Fibroblast of pulmonary artery (primary cell): ENCODE results near the gene SRCAP.

Experiments
- DNase-seq: peaks from one replicate; pipeline ENCODE4 v3.0.0-alpha.2; 2010; ENCODE audit warnings: low read depth
- H3K4me3 ChIP-seq: replicated peaks from 2 replicates; pipeline ENCODE4 v1.5.1; 2011; ENCODE audit warnings: low read depth, mild to moderate bottlenecking, control low read depth, low read length, moderate library complexity
- TF ChIP-seq, protein P1 (sequence below): IDR thresholded peaks from 2 replicates; pipeline ENCODE4 v1.5.1; 2011; ENCODE audit warnings: mild to moderate bottlenecking, control low read depth, low read length, inconsistent platforms; ENCODE audit errors: missing control alignments

Gene SRCAP

DNA sequence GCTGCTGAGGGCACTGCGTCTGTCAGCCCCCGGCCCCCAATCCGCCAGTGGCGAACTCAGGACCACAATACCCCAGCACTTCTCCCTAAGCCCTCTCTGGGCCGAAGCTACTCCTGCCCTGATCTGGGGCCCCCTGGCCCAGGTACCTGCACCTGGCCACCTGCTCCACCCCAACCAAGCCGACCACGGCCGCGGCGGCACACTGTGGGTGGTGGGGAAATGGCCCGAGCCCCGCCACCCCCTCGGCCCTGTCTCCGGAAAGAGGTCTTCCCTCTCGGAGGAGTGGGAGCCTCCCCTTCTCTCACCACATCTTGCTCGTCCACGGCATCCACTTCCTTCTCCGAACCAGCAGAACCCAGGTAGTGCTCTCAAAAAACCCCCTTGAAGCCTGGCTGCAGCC lies 44.1 kb upstream of the SRCAP start:
- TF ChIP-seq, protein P1, sequence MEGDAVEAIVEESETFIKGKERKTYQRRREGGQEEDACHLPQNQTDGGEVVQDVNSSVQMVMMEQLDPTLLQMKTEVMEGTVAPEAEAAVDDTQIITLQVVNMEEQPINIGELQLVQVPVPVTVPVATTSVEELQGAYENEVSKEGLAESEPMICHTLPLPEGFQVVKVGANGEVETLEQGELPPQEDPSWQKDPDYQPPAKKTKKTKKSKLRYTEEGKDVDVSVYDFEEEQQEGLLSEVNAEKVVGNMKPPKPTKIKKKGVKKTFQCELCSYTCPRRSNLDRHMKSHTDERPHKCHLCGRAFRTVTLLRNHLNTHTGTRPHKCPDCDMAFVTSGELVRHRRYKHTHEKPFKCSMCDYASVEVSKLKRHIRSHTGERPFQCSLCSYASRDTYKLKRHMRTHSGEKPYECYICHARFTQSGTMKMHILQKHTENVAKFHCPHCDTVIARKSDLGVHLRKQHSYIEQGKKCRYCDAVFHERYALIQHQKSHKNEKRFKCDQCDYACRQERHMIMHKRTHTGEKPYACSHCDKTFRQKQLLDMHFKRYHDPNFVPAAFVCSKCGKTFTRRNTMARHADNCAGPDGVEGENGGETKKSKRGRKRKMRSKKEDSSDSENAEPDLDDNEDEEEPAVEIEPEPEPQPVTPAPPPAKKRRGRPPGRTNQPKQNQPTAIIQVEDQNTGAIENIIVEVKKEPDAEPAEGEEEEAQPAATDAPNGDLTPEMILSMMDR = no peak
- DNase-seq = no peak
- no peak overlapping the region for H3K4me3 ChIP-seq

DNA sequence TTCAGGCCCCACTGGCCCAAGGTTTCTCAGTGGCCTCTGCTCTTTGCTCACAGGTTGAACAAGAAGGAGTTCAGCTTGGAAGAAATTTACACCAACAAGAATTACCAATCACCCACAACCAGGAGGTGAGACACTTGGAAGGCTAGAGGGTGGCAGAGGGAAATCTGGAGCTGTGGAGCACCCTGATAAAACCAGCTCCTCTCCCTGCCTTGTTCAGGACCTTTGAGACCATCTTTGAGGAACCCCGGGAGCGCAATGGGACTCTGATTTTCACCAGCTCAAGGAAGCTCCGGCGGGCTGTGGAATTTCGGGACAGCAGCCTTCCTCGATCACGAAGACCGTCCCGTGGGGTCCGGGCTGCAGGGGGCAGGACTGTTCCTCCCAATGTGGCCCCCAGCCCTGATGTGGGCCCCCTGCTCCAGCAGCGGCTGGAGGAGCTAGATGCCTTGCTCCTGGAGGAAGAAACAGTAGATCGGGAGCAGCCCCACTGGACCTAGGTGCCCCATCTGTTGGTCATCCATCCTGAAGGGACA lies 43.1 kb upstream of the SRCAP start:
- TF ChIP-seq, protein P1 = no peak
- DNase-seq = no peak
- no peak overlapping the region for H3K4me3 ChIP-seq

DNA sequence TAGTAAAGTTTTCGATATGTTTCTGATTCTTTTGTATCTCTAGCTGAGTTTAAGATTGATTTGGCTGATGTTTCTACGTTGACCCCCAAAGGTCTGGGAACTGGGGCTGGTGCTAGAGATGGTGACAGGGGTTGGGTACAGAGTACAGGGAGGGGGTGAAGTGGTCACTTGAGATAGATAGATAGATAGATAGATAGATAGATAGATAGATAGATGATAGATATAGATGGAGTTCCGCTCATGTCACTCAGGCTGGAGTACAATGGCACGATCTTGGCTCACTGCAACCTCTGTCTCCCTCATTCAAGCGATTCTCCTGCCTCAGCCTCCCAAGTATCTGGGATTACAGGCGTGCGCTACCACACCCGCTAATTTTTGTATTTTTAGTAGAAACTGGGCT lies 42.6 kb upstream of the SRCAP start:
- no peak for DNase-seq
- no peak overlapping the region for H3K4me3 ChIP-seq
- TF ChIP-seq, protein P1 = no peak

DNA sequence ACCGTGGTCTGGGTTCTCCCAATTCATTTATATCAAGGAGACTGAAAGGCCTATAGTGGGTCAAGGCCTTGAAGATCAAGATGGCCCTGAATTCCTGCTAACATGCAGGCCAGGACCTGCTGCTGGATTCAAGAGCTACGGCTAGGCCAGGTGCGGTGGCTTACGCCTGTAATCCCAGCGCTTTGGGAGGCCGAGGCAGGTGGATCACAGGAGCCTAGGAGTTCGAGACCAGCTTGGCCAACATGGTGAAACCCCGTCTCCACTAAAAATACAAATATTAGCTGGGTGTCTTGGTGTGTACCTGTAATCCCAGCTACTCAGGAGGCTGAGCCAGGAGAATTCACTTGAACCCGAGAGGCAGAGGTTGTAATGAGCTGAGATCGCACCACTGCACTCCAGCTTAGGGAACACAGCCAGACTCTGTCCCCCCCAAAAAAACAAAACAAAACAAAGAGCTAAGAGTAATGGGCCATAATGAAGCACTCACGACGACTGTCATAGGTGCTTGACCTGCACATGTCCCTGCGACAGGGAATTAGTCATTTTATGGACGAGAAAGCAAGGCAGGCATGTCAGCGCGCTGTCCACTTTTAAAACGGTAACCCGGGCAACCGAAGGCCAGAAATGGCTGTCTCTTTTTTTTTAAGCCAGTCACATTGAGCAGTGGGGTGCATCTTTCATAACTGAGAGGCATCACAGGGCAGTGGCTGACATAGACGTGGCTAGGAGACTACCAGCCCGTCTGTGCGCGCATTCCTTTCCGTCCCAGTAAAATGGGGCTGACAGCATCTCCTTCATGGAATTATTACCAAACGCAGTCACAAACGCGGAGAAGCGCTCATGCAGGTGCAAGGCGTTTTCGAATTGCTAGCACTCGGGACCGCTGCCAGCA lies 41.8 kb upstream of the SRCAP start:
- H3K4me3 ChIP-seq = peak overlapping the region; percentile 55
- DNase-seq = no peak
- TF ChIP-seq, protein P1 = no peak

DNA sequence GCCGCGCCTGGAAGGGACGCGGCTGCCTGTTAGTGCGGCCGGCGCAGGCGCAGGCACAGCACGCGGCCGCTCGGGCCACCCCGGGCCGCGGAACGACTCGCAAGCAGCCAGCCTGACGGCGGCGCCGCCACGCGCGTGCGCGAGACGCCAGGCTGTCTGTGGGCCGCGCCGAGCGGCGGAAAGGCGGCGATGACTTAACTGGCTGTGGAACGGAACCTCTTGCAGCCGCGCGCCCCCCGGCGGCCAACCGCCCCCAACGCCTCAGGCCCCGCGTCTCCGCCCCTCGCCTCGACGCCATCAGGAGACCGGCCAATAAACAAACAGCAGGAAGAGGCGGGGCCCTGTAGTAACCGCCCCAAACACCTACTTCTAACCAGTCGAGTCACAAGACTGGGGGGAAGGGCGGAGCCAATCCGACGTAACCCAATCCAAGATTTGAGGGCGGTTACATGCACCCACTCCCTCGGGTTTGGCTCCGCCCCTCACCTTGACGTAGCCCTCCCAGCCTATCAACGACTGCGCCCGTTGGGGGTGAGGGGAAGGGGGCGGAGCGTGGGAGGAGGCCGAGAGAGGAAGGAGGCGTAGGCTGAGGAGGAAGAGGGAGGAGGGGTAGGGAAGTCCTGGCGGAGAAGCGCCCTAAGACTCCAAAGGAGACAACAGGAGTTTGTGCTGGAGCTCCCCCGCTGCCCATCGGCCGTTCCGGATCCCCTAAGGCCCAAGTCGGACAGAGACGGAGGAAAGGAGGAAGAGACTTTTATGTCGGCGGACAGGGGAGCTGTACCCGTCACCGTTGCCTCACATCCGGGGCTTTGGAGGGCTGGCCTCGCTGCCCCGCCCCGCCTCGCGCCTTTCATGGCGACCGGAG lies 40.9 kb upstream of the SRCAP start, which contains the start of gene FBRS:
Gene FBRS, plus strand, starts transcription at position 566 of the 865 bp plus-strand sequence. CDS start 1,088 bp downstream, outside the sequence.
- peak; percentile 100 for DNase-seq
- TF ChIP-seq, protein P1 = peak; percentile 48
- H3K4me3 ChIP-seq = peak within 1 kb of the TSS; percentile 90

DNA sequence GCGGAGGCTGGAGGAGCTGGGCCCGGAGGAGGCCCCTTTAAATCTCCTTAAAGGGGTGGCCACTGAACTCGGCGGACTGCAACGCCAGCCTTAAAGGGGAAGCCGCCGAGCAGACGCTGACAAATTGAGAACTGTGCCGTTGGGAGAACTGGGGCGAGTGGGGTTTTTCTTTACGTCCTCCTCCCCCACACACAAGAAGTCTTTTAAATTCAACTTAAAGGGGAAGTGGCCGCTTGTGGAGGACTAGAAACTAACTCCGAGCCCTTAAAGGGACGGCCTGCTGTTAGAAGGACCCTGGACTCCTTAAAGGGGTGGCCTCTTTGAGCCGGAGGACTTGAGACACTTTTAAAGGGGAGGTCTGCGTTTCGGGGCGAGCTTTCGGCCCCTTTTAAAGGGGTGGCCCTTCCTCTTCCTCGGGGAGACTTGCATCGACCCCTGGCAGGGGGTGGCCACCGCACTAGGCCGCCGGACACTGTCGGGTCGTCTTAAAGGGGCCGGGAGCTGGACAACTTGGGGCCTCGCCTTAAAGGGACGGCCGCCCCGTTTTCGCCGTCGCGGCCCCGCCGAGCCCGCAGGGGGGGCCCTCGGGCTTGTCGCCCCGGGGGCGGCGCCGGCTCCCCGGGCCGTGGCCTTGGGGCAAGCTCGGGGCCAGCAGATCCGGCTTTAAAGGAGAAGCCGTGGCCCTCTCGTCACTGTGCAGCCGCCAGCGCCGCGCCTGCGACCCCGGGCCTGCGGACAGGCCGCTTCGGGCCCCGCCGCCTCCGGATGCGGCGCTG lies 40.1 kb upstream of the SRCAP start:
- DNase-seq = peak; percentile 98
- H3K4me3 ChIP-seq = peak overlapping the region; percentile 90
- TF ChIP-seq, protein P1 = no peak
